Activated CD8-positive, alpha-beta memory T cell treated with anti-CD3 and anti-CD28 coated beads for 48 hours (primary cell): Measurements from ENCODE around the gene EPS8.

Experiments
- DNase-seq, 3 experiments: peaks; one replicate each; pipeline ENCODE4 v3.0.0-alpha.2; 2020; ENCODE audit warnings: low read depth in 2 of 3, low spot score in 2 of 3

The EPS8 gene

DNA sequence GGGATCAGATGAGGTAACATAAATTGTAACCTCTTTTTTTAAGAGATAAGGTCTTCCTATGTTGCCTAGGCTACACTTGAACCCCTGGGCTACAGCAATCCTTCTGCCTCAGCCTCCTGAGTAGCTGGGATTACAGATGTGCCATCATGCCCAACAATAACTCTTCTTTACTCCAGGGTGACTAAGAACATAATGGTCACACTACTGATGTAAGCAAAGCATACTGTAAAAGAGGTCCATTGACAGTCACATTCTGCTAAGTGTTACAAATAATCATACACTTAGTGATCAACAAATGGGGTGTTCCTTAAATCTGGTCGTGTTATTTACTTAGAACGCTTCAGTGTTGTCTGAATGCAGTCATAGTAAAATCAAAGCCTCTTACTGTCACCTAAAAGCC lies 68.9 kb downstream of the EPS8 start:
- DNase-seq, result no peak

DNA sequence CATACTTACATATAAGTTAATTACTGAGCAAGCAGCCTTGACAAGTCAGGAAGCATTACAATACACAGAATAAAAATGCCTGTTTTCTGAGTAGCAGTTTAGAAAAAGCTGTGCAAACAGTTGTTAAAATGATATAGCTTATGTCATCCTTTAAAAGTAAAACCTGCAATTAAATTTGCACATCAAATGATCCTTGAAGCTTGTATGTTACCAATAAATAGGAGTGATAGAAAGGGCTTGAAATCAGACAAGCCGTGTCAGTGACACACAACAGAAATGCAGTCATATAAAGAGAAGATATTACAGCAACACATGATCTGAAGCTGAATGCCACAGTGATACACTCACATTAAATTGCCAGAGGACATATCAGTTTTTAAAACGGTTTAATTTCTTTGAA lies 70.0 kb downstream of the EPS8 start:
- DNase-seq, result no peak

- no peak for DNase-seq
These were observed 71.1 kb downstream of the EPS8 start for GRCh38 chr12:15717940-15718567.

DNA sequence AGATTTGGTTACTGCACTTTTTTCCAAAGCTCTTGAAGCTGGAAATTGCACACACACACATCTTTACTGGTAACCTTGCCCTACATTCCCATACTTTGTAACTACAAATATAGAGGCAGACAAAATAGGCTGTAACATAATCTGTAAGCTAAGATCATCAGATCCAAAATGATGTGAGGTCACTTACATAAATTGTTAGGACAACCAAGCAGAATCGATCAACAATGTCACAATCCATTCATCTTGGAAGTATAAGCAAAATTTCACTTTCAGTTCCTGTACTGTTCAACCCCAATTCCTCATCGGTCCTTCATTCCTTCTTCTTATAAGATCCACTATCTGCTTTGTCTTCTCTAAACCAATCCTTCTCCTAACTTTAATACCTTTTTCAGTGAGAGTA lies 72.6 kb downstream of the EPS8 start:
- no peak for DNase-seq

DNA sequence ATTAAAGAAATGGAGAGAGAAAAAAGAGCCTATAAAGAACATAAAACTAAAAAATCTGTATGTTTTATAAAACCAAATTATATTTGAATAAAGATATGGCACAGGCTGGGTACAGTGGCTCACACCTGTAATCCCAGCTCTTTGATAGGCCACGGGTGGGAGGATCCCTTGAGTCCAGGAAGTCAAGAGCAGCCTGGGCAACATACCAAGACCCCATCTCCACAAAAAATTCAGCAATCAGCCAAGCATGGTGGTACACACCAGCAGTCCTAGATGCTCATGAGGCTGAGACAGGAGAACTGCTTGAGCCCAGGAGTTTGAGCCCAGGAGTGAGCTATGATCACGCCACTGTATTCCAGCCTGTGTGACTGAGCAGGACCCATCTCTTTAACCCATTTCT lies 74.9 kb downstream of the EPS8 start:
- DNase-seq, result no peak

- no peak for DNase-seq
These were observed 76.1 kb downstream of the EPS8 start for GRCh38 chr12:15712823-15713660.

DNA sequence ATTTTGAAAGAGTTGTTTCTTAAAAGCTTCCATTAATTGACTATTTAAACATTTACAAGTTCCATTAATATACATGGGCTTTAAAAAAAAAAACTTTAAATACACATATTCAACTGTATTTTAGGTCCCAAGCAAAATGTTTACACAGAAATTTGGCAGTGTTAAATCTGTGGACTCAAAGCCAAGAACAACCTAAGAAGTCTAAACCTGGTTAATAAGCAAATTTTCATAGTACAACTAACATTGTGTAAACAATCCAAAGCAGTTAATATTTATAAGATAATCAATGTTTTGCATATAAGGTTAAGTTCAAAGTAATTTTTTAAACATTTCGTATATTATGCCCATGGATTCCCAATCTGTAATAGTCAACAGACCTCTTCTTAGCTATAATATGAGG lies 77.0 kb downstream of the EPS8 start:
- DNase-seq, result no peak

- no peak for DNase-seq
These were observed 78.2 kb downstream of the EPS8 start for GRCh38 chr12:15710860-15711510.

DNA sequence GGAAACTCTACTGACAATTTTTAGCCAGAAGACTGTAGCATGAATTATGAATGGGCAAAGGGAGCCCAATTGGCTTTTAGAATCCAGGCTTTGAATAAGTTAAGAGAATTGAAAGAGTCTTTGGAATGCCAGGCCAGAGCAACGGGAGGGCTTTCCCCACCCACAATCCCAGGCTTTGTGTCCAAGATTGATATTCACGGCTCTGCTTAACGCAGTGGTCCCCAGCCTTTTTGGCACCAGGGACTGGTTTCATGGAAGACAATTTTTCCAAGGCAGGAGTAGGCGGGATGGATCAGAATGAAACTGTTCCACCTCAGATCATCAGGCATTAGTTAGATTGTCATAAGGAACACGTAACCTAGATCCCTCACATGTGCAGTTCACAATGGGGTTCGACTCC lies 79.6 kb downstream of the EPS8 start:
- no peak for DNase-seq

GRCh38 chr12:15708396-15709076 lies 80.7 kb downstream of the EPS8 start:
- no peak for DNase-seq

DNA sequence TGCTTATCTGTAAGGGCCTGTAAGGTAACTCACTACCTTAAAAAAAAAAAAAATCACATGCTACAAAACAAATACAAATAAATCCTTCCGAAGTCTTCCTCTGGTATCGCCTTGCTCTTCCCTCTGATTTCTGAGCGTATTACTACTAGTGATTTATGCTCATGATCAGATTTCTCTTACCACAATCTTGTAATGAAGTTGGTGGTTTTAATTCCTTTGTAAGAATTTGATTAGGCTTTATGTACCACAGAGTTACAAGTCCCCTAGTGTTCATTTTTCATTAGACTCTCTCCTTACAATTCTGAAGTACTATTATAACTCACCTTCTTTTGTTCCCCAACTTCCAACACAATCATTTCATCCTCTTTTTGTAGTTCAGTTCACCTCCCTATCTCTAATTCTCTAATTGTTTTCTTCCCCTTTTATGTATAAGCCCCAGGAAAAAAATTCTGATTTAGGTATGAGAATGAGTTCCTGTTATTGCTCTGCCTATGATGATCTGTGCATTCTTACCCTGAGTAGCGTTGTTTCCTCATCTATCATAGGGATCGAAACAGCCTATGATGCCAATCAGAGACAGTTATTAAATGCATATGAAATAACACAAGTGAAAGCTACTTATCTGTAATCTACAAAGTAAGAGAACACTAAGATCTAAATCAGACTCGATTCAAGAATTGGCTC lies 81.5 kb downstream of the EPS8 start:
- DNase-seq, result no peak

DNA sequence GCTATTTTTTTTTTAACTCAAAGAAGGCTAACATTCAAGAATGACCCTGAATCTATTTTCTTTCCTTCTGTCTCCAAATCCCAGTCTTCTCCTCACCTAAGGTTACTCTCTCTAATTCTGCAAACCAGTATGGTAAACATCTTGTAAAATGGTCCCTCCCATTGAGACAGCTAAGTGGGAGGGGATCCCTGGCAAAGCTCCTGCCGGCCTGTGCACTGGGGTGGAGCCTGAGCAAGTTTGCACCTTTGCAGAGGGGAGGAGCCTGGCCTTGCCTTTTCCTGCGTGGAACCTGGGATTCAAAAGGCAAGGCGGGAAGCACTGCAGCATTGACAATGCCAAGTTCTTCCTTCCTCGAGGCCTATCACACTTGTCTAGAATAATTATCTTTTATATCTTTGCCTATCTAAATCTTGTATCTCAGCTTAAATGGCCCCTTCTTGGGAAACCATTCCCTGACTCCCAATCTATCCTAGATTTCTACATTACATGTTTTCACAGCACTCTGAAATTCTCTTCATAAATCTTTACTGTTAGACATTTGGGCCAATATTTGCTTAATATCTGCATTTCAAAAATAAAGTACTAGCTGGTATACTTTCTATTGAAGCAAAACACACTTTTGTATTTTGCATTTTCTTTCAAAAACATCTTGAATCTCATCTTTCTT lies 83.0 kb downstream of the EPS8 start:
- no peak for DNase-seq

DNA sequence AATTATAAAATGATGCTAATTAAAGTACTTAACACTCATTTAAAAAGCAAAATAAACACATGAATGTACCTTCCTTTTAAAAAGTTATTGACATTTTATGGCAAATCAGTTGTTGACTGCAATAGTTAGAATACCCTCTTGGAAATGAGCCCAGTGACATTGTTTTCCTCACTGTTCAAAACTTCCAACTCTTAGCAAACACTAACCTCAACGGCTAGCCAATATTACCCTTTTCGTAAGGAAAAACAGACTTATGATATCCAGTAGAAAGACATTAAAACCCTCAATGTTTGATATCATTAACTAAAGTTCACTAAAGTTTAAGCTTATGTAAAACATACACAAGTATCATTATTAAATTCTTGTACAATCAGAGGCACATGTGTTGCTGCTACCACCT lies 83.6 kb downstream of the EPS8 start:
- DNase-seq, result no peak

DNA sequence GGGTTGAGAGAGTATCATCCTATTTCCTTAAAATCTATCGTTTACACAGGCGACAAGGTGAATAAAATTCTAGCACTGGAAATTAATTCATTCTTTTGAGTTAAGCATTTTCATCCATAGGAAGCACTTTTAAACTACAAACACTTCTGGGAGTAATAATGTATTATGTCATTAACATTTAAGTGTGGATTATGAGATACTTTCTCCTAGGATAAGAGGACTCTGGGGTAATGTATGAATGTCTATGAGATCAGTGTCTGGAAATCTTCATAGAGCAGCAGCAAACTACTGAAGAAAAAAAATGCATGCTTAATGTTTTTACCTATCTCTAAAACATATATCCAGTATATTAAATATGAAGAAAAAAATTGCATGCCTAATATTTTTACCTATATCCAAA lies 86.9 kb downstream of the EPS8 start:
- no peak for DNase-seq

GRCh38 chr12:15701631-15702156 lies 87.5 kb downstream of the EPS8 start:
- DNase-seq, result no peak

DNA sequence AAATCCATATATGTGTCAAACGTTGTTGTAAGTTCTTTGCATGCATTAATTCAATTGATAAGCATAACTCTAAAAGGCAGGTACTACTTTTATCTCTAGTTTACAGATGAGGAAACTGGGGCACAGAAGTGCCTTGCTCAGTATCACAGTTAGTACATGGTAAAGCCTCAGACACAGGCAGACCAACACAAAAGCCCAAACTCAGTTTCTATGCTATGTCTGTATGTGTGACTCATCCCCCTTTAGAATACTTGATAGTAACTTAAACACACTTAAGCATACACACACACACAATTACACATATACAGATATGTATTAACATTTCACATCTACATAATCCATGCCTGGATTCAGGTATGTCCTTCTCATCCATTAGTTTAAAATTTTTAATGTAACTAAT lies 88.0 kb downstream of the EPS8 start:
- DNase-seq, result no peak

DNA sequence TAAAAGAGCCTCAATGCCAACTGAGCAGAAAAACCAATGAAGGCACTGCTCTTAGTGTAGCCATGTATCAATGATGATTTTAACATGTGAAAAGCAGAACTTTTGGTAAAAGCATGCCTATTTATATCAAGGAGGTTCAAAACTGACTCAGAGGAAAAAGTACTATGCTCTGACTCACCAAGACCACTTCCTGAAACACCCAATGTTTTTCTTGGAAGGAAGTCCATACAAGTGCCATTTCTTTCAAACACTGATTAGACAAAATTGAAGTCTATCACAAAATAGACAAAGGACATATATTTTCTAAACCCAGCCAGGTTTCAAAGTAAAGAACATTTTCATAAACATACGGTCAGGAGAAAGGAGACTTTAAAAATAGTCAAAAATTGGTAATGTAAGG lies 88.6 kb downstream of the EPS8 start:
- no peak for DNase-seq

DNA sequence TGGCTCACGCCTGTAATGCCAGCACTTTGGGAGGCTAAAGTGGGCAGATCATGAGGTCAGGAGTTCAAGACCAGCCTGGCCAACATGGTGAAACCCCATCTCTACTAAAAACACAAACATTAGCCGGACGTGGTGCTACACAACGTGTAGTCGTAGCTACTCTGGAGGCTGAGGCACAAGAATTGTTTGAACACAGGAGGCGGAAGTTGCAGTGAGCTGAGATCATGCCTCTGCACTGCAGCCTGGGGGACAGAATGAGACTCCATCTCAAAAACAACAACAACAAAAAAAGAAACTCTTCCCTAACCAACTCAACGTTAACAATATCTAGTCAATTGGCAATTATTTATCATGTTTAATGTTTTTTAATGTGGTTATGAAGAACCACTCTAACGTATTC lies 89.3 kb downstream of the EPS8 start:
- no peak for DNase-seq

DNA sequence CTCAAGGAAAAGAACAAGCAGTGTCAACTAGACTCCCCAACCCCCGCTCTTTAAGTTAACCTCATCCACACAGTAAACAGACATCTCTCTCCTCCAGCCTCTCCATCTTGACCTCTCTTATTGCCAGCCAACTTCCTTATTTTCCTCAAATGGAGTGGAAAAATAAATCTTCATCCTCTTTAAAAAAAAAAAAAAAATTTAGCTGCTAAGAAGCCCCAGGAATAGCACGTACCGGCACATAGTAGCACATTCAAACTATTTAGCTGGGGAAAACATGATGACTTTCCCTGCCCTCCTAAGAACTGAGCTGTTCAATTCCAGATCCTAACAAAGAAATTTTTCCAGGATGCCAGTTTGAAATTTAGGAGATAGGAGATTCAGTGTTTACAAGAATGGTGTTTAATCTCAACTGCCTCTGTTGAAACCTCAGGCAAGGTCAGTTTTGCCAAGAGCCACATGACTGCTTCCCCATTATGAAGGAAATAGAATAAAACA lies 90.8 kb downstream of the EPS8 start:
- no peak for DNase-seq

- no peak for DNase-seq
These were observed 92.0 kb downstream of the EPS8 start for GRCh38 chr12:15697201-15697600.
